Measurements from ENCODE around the gene CPZ. TPM values are rescaled to one million over a fixed set of nuclear protein-coding genes. Genes with fewer than 3 reads are reported as not detected.

CPZ gene
- total RNA-seq, 1 donor from 2014 or later = 6.0 TPM

DNA sequence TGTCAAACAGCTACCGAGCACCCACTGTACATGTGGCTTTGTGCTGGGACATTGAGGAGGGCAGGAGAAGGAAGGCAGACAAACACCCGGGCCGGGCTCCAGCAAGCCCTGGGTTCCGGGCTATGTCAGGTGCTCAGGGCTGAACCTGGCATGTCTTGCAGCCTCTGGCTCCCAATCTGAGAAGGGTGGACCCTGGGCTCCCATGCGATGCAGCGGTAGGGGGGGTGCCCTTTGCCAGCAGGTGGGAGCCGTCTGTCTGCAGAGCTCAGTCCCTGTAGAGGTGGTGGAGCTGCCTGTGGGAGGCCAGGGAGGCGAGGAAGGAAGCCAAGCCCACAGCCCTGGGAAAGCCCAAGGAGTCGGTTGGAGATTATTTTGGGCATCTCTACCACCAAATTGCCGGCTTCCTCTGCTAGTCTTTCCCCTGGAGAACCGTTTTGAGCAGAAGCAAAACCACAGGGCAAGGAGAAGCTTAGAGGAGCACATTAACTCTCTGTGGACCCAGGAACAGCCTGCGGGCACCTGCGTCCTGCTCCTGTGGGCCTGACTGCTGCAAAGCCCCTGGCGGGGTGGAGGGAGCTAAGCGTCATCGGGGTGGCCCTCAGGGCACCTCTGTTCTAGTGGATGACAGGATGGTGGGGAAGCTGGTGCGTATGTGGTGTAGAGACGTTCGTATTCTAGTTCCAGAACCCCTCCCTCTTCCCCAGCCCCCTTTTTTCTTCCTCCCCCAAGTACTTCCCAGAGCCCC is 10.3 kb downstream of the CPZ start:
- Histone ChIP-seq H3K4me1 (no peaks in the 10 kb centered on the region), H3K36me3 (no peaks in the 10 kb centered on the region), H3K4me3 (no peak overlapping the region), H3K27ac (no peak overlapping the region), H3K27me3 (ENCODE audit: low read depth) (peaks cover 11% of the 10 kb centered on the region), H3K9me3 (no peaks in the 10 kb centered on the region)
- intact Hi-C loops (cut with DNase I) = no loop called here
- TF ChIP-seq, protein P1, sequence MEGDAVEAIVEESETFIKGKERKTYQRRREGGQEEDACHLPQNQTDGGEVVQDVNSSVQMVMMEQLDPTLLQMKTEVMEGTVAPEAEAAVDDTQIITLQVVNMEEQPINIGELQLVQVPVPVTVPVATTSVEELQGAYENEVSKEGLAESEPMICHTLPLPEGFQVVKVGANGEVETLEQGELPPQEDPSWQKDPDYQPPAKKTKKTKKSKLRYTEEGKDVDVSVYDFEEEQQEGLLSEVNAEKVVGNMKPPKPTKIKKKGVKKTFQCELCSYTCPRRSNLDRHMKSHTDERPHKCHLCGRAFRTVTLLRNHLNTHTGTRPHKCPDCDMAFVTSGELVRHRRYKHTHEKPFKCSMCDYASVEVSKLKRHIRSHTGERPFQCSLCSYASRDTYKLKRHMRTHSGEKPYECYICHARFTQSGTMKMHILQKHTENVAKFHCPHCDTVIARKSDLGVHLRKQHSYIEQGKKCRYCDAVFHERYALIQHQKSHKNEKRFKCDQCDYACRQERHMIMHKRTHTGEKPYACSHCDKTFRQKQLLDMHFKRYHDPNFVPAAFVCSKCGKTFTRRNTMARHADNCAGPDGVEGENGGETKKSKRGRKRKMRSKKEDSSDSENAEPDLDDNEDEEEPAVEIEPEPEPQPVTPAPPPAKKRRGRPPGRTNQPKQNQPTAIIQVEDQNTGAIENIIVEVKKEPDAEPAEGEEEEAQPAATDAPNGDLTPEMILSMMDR (IDR thresholded peaks at IDR 0.05) = no peak
- DNase-seq (no peak), ATAC-seq (no peak)

DNA sequence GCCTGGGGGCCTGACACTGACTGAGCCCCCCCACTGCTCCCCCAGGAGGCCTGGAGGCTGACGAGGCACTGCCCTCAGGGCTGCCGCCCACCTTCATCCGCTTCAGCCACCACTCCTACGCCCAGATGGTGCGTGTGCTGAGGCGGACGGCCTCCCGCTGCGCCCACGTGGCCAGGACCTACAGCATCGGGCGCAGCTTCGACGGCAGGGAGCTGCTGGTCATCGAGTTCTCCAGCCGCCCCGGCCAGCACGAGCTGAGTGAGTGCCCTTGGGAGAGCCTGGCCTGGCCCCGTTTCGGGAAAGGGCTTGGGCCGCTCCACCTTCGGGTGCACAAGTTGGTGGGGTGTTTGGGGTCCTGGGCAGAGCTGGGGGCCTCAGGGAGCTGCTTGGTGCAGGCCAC is 11.4 kb downstream of the CPZ start:
- Histone ChIP-seq H3K36me3 (no peaks in the 10 kb centered on the region), H3K9me3 (no peaks in the 10 kb centered on the region), H3K27ac (no peak overlapping the region), H3K4me3 (no peak overlapping the region), H3K4me1 (no peaks in the 10 kb centered on the region), H3K27me3 (ENCODE audit: low read depth) (peaks cover 19% of the 10 kb centered on the region)
- intact Hi-C loops (cut with DNase I) = no loop called here
- DNase-seq (no peak), ATAC-seq (no peak)
- TF ChIP-seq, protein P1 (IDR thresholded peaks at IDR 0.05) = no peak

DNA sequence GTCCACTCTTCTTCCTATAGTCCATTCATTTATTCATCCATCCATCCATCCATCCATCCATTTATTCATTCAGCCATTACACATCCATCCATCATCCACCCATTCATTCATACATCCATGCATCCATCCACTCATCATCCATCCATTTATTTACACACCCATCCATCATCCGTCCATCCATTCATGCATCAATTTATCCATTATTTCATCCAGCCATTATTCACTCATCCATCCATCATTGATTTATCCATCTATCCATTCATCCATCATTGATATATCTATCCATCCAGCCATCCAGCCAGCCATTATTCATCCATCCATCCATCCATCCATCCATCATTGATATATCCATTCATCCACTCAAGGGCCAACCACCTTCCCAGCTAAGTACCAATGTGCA is 12.7 kb downstream of the CPZ start:
- TF ChIP-seq, protein P1 (IDR thresholded peaks at IDR 0.05) = no peak
- Histone ChIP-seq H3K36me3 (no peaks in the 10 kb centered on the region), H3K4me1 (no peaks in the 10 kb centered on the region), H3K4me3 (no peak overlapping the region), H3K9me3 (no peaks in the 10 kb centered on the region), H3K27me3 (ENCODE audit: low read depth) (peaks cover 19% of the 10 kb centered on the region), H3K27ac (no peak overlapping the region)
- intact Hi-C loops (cut with DNase I) = no loop called here
- no peak for ATAC-seq
- no peak for DNase-seq

DNA sequence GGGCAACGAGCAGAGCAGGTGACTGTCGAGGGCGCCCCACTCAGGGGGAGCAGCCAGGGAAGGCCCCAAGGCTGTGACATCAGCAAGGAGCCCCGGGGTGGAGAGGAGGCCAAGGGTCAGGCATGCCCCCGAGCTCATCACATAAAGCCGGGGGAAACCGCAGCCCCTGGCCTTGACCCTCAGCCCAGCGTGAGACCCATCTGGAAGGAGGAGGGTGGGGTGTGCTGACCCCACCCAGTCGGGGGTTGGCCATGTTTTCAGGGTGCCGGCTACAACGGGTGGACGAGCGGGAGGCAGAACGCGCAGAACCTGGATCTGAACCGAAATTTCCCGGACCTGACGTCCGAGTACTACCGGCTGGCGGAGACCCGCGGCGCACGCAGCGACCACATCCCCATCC is 13.9 kb downstream of the CPZ start:
- Histone ChIP-seq H3K9me3 (no peaks in the 10 kb centered on the region), H3K36me3 (no peaks in the 10 kb centered on the region), H3K4me3 (no peak overlapping the region), H3K27me3 (ENCODE audit: low read depth) (peaks cover 19% of the 10 kb centered on the region), H3K27ac (no peak overlapping the region), H3K4me1 (peaks cover 3% of the 10 kb centered on the region)
- DNase-seq (no peak), ATAC-seq (no peak)
- intact Hi-C loops (cut with DNase I) = no loop called here
- TF ChIP-seq, protein P1 (IDR thresholded peaks at IDR 0.05) = no peak

DNA sequence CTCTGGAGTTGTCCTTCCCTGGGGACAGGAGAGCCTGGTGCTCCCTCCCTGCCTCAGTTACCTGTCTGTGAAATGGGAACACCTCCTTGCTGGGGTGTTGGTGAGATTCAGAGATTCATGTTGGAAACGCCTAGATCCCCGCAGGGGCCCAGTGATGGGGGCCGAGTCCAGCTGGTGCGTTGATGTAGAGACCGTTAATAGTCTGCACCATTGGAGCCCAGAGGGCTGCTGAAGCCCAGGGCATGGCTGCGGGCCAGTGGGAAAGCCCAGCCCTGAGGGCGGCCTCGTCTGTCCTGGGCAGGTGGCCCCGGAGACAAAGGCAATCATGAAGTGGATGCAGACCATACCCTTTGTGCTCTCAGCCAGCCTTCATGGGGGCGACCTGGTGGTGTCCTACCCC is 14.4 kb downstream of the CPZ start:
- no peak for ATAC-seq
- intact Hi-C loops (cut with DNase I) = no loop called here
- peaks cover 6% of the 10 kb centered on the region for H3K4me1 ChIP-seq

More for the DNA sequence above, 14.4 kb downstream of the CPZ start:
- no peaks in the 10 kb centered on the region for H3K9me3 ChIP-seq
- DNase-seq = no peak
- peaks cover 19% of the 10 kb centered on the region for H3K27me3 ChIP-seq (ENCODE audit: low read depth)
- no peak overlapping the region for H3K27ac ChIP-seq
- H3K4me3 ChIP-seq = no peak overlapping the region
- no peaks in the 10 kb centered on the region for H3K36me3 ChIP-seq
- TF ChIP-seq, protein P1 (IDR thresholded peaks at IDR 0.05) = no peak
